ENCODE measurements around the gene CHMP2A.

GRCh38 chr19:58549664-58550361 lies 5.1 kb downstream of the CHMP2A start:
- TF ChIP-seq ZNF624 (tag by site-specific recombination; IDR thresholded peaks at IDR 0.05) (no peak), CTCF (tag by site-specific recombination; IDR thresholded peaks at IDR 0.05) (no peak), OSR2 (tag by site-specific recombination; IDR thresholded peaks at IDR 0.05) (no peak), ZNF138 (tag by site-specific recombination; IDR thresholded peaks at IDR 0.05; ENCODE audit: borderline replicate concordance) (no peak), ZNF184 (tag by site-specific recombination; IDR thresholded peaks at IDR 0.05) (no peak), ZNF157 (tag by site-specific recombination; IDR thresholded peaks at IDR 0.05) (peak; percentile 64), ZNF362 (tag by site-specific recombination; IDR thresholded peaks at IDR 0.05) (no peak), HOXA7 (CRISPR knock-in tag; IDR thresholded peaks at IDR 0.05; ENCODE audit: borderline replicate concordance) (no peak)
- TF ChIP-seq, protein P1, sequence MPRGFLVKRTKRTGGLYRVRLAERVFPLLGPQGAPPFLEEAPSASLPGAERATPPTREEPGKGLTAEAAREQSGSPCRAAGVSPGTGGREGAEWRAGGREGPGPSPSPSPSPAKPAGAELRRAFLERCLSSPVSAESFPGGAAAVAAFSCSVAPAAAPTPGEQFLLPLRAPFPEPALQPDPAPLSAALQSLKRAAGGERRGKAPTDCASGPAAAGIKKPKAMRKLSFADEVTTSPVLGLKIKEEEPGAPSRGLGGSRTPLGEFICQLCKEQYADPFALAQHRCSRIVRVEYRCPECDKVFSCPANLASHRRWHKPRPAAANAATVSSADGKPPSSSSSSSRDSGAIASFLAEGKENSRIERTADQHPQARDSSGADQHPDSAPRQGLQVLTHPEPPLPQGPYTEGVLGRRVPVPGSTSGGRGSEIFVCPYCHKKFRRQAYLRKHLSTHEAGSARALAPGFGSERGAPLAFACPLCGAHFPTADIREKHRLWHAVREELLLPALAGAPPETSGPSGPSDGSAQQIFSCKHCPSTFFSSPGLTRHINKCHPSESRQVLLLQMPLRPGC (tag by site-specific recombination; IDR thresholded peaks at IDR 0.05), result no peak
